HFF-Myc (cell line): ENCODE results near the gene TRPM1.

Experiments
- DNase-seq: peaks from one replicate; pipeline ENCODE4 v3.0.0-alpha.2; 2011; ENCODE audit warnings: low read depth; ENCODE audit errors: extremely low read depth
- H3K4me3 ChIP-seq: replicated peaks from 2 replicates; pipeline ENCODE4 v1.5.1; 2011; ENCODE audit warnings: low read depth, mild to moderate bottlenecking, control low read depth, low read length
- TF ChIP-seq, protein P1 (sequence below): IDR thresholded peaks from 2 replicates; pipeline ENCODE4 v1.5.1; 2012; ENCODE audit warnings: mild to moderate bottlenecking, low read depth, low read length, control low read depth; ENCODE audit errors: missing control alignments

Gene TRPM1

DNA sequence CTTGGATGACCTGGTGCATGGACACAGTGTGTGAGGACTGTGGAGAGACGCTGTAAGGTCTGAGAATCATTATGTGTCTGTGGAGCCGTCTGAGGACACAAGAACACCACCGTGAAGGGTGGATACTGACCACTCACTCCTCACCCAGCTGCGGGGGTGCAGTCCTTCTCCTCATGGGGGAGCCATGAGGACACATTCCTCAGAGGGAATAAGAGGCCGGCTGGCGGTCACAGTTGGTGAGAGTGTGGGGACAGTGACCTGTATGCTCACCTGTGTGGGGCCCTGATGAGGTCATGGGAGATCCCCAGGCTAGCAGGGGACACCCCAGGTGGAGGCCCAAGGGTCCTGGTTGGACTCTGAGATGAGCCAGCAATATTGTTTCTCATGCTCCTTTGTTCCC is 2.5 kb upstream of the TRPM1 start:
- no peak overlapping the region for H3K4me3 ChIP-seq
- TF ChIP-seq, protein P1, sequence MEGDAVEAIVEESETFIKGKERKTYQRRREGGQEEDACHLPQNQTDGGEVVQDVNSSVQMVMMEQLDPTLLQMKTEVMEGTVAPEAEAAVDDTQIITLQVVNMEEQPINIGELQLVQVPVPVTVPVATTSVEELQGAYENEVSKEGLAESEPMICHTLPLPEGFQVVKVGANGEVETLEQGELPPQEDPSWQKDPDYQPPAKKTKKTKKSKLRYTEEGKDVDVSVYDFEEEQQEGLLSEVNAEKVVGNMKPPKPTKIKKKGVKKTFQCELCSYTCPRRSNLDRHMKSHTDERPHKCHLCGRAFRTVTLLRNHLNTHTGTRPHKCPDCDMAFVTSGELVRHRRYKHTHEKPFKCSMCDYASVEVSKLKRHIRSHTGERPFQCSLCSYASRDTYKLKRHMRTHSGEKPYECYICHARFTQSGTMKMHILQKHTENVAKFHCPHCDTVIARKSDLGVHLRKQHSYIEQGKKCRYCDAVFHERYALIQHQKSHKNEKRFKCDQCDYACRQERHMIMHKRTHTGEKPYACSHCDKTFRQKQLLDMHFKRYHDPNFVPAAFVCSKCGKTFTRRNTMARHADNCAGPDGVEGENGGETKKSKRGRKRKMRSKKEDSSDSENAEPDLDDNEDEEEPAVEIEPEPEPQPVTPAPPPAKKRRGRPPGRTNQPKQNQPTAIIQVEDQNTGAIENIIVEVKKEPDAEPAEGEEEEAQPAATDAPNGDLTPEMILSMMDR: no peak
- DNase-seq: no peak

- TF ChIP-seq, protein P1: no peak
- no peak overlapping the region for H3K4me3 ChIP-seq
- no peak for DNase-seq
These were observed 1.1 kb upstream of the TRPM1 start for GRCh38 chr15:31102374-31103342.

DNA sequence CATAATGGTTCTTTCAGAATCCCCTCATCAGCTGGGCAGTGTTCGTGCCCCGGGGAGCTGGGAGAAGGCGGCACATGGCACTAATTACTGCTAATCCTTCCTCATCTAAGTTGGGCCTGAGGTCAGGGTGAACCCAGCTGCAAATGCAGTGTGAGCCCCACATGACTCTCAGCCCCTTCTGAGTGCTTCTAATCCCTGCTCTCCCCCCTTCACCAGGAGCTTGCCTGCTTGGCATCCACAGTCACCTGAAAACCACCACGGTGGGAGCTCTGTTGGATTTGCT is 455 bp upstream of the TRPM1 start:
- no peak for DNase-seq
- TF ChIP-seq, protein P1: no peak
- no peak overlapping the region for H3K4me3 ChIP-seq

DNA sequence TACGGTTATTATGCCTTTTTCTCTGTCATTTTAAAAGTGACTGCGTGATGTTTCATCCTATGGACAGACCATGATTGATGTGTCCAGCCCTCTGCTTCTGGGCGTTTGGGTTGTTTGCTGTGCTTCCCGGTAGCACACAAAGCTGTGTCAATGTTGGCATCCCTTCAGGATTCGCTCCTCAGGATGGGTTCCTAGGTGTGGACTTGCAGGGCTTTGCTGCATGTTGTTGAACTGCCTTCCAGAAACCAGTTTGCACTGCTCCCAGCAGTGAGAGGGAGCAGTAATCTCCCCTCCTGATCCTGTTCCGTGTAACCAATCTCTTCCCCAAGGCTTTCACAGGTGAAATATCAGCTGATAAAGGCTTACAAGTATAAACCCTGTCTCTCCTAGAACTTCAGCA is 787 bp downstream of the TRPM1 start:
- DNase-seq: no peak
- no peak overlapping the region for H3K4me3 ChIP-seq
- TF ChIP-seq, protein P1: no peak

- TF ChIP-seq, protein P1: no peak
- H3K4me3 ChIP-seq: no peak overlapping the region
- DNase-seq: no peak
These were observed 2.4 kb downstream of the TRPM1 start for GRCh38 chr15:31098953-31099740.

DNA sequence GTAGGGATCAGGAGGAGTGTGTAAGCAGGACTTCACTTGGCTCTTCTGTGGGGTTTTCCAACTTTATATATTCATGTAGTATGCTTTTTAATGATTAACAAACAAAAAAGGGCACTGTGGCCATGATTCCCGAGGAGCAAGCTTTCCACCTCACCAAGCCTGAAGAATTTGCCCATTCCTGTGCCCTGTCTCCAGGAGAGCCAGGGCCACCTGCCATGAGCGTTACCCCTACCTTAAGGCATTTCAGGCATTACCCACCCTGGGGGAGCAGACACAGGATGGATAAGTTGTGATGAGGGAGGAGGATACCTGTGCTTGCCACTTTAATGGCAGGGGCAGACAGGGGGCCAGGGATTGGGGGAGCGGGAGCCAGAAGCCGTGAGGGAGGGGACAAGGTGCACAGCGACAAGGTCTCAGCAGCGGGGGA is 3.0 kb downstream of the TRPM1 start:
- no peak overlapping the region for H3K4me3 ChIP-seq
- TF ChIP-seq, protein P1: no peak
- DNase-seq: no peak
